GM08714 (cell line): ENCODE data around the gene AIRE.

ENCODE experiments used
- H3K4me3 ChIP-seq: fragments of 200-500 bp; sonication (Bioruptor generic); 2 replicates; pipeline ENCODE4 v1.5.1; 2014; ENCODE audit warnings: mild to moderate bottlenecking, low read length, inconsistent platforms
- ZNF274 ChIP-seq: IDR thresholded peaks from 2 replicates; pipeline ENCODE4 v1.6.1; 2012; ENCODE audit warnings: mild to moderate bottlenecking, low read depth, low read length

Gene AIRE

DNA sequence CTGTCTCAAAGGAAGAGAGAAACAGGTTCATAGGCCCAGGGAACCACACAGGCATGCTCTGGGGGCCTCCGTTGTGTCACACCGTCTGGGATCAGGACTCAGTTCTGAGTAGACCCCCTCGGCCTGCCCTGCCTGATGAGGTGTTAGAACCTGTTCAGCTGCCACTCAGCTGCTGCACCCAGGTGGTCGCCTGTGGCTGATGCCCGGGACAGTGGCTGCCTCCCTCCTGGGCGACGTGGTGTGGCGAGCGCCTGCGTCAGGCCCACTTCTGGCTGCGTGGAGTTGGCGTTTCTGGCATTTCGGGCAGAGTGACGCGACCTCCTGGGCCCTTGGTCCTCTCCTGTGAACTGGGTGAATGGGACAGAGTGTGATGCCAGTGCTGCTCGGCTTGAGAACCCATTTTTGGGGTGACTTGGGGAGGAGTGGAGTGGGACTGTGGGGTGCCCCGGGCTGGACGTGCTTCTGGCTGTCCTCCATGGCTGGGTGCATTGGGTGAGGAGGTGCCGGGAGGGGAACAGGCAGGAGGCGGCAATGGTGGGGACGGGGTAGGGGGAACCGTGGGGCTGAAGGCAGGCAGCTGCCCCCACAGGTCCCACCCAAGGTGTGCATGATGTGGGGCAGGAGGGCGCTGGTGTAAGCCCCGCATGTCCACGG is 42.7 kb downstream of the AIRE start:
- no peak overlapping the region for H3K4me3 ChIP-seq
- TF ChIP-seq ZNF274, result no peak

DNA sequence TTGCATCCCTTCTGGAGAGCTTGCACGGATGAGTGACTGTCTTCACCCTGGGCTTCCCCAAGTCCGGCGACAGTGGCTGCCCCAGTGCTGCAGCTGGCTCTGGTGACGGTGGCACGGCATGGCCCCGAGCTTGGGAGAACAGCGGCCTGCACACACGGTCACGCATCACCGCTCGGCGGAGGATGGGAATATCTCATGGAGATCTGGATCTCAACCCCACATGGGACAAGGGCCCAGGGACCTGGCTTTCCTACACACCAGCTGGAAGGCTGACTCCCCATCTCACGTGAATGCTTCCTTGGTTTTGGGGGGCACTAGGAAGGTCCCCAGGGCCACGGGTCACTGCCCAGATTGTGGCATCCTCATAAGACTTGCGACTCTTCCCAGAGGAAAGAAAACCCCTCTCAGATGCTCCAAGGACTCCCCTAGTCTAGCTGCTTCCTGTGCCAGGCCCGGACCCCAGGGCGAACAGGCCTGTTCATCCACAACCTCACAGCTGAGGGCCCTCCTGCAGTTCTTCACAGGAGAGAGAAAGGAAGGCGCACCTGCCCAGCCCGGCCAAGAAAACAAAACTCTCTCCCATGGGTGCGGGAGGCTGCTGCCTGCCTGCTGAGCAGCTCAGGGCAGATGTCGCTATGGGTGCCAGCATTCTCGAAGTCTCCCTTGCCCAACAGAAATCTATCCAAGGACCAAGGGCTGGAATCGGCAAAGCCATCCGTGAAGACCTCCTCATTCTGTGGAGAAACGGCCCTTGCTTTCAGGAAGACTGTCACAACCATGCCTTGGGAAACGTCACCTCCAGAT is 43.6 kb downstream of the AIRE start:
- no peak overlapping the region for H3K4me3 ChIP-seq
- TF ChIP-seq ZNF274, result no peak

DNA sequence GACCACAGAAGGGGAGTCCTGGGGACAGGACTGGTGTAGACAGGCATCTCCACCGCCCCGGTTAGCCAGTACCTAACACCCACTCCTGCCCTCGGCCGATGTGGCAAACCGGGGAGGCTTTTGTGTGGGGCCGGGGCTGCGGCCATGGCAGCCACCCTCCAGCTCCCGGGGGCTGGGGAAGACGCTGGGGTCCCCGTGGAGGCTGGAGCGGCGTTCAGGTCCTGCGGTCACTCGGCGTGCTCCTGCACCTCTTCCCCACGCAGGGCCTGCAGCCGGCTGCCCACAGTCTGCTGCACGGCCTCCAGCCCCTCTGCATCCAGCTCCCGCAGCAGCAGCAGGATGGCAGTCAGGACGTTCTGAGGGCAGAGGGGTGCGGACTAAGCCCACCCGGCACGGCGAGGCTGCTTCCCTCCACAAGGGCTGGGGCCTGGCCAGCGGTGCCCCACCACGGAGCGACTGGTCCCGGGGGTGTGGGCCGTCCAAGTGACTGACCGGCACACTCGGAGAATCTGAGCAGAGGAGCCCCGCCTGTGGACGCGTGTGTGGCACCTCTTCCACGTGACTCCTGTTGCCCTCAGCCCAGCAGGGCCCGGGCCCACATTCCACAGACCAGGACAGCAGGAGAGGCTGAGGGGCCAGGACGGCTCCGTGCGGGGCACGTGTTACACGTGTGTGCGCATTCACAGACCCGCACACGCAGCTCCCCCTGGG is 44.5 kb downstream of the AIRE start:
- H3K4me3 ChIP-seq, result no peak overlapping the region
- no peak for TF ChIP-seq ZNF274

DNA sequence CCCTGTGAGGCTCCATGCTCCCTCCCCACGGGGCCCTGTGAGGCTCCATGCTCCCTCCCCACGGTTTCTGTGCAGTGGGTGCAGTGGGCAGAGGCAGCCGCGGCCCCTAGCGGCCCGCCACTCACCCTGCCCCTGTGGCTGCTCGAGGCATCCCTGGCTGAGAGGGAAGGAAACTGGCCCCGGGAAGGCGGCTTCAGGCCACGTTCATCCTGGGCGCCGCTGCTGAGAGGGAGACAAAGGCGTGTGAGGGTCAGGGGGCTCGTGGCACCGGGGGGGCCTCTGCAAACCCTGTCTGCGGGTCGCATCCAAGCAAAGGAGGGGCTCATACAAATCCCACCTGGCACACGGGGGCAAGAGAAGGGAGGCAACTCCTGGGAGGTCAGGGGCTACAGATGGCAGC is 45.0 kb downstream of the AIRE start:
- no peak overlapping the region for H3K4me3 ChIP-seq
- TF ChIP-seq ZNF274, result no peak

DNA sequence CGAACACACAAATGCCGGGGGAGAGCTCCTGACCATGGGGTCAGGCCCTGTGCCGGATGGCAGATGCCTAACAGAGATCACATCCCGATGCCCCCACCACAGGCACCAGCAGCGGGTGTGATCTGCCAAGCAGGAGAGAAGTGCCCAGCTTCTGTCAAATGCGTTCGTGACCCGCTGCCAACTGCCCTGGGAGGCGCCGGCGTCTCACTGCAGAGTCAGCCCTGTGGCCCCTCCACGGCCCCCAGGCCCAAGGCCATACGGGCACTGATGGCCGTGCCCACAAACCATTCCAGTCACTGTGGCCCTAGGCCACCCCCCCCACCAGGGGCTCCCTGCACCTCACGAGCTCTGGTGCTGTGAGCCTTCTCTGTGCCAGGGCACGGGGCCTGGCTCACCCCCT is 45.5 kb downstream of the AIRE start:
- TF ChIP-seq ZNF274, result no peak
- H3K4me3 ChIP-seq, result no peak overlapping the region

DNA sequence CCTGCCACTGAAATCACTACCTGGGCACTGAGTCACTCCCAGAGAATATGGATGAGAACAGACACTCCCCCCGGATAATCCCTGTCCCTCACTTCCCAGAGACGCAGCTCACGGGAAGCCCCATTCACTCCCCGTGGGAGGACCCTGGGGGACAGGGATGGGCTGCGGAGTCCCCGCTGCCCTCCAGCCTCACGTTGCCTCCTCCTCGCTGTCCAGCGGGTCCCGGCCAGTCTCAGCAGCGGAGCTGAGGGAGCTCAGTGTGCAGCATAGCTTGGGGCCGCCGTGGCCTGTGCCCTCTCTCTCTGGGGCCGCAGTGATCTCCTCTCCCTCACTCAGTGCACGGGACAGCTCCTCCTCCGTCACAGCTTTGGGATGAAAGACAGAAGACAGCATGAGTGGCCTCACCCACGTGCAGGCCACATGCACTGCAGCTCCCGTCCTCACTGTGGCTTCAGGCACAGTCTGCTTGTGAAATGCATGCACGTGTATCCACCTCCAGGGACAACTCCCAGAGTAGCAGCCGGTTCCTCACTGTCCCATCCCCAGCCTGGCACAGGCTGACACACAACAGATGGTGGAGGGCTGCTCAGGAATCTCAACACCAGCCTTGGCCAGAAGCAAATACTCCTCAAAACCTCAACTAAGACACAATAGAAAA is 46.1 kb downstream of the AIRE start:
- TF ChIP-seq ZNF274, result no peak

DNA sequence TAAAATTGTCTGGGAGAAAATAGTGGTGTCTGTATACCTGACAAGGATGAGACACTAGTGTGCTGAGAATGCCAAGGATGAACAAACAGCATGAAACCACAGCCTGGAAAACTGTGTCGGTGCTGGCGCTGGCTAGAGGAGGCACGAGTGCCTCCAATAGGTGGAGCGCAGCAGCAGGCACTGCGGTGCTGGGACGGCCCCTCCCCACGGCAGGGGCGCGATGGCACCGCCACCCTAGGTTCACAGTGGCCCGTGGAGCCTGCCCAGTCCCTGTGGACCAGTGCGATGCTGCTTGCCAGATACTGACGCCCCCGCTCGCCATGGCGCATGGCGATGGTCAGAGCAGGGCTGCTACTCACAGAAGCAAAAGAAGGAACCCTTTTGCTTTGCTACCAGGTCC is 46.7 kb downstream of the AIRE start:
- TF ChIP-seq ZNF274, result no peak
- no peak overlapping the region for H3K4me3 ChIP-seq

More for the DNA sequence above, 46.1 kb downstream of the AIRE start:
- no peak overlapping the region for H3K4me3 ChIP-seq

DNA sequence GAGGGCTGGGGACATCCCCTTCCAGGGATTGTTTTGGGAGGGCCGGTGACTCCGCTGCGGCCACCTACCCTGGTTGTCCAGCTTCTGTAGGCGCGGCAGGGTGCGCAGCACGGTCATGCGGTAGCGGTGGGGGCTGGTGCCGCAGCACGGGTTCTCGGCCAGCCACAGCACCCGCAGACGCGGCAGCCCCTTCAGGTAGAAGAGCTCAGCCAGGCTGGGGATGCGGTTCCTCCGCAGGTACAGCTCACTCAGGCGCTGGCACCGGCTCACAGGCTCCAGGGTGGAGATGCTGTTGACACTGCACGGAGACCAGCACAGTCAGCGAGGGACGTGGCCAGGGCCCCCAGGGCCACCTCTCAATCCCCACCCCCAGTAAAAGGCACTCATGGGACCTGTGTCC is 47.3 kb downstream of the AIRE start:
- H3K4me3 ChIP-seq, result no peak overlapping the region
- TF ChIP-seq ZNF274, result no peak

DNA sequence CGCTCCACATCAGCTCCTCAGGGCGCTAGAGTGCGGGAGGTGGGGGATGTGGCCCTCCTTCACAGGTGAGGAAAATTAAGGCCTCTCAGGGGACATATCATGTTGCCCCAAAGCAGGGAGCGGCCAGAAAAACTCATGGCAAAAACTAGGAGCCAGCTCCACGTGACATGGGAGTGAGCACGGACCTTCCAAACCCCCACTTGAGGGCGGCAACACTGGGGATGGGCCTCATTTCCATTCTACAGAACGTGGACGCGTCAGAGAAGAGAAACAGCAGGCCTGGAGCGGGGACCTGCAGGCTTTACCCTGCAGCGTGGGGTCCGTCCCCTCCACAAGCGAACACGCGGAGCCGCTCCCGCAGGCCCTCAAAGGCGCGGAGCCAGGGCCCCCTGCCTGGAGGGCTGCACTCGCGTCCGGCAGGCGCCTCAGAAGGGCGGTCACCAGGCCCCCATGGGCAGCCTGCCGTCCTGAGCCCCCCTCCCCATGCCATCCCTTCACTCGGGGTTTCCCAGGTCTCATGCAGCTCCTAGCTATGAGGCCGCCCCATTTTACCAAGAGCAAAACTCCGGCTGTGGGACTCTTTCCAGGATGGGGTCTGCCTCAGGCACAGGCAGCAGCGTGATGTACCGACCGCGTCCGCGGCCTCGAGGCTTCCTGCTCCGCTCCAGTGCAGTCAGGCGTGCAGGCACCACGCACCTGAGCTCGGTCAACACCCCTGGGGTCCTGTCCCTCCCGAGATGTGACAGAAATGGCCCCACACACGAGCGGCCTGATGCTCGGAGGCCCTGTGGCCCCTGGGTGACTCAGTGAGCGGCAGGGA is 48.0 kb downstream of the AIRE start:
- no peak for TF ChIP-seq ZNF274
- no peak overlapping the region for H3K4me3 ChIP-seq

DNA sequence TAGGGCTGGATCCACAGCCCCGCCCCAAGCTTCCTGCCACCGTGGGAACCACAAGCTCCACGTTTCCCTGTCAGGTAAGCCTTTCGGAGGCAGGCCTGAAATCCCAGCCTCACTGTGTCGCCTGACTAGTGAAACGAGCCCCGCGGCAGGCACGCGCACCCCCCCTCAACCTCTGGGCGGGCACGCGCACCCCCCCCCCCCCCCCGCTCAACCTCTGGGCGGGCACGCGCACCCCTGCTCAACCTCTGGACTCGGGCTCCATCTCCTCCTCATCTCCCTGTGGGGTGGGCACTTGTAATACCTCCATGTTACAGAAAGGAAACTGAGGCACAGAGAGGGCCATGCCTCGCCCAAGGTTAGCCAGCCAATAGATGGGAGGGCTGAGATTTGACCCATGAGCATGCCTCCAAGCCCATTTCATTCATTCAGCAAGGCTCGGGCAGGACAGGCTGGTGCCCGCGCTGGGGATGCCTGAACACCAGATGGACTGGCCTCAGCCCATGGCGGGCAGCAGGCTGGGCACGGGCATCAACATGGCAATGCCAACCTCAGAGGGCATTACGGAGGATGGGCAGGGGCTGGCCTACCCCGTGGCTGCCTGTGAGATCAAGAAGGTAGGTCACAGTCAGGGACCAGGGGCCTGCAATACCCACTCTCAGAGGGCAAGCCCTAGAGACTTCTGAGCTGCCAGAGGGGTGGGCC is 48.8 kb downstream of the AIRE start:
- no peak overlapping the region for H3K4me3 ChIP-seq
- TF ChIP-seq ZNF274, result no peak

DNA sequence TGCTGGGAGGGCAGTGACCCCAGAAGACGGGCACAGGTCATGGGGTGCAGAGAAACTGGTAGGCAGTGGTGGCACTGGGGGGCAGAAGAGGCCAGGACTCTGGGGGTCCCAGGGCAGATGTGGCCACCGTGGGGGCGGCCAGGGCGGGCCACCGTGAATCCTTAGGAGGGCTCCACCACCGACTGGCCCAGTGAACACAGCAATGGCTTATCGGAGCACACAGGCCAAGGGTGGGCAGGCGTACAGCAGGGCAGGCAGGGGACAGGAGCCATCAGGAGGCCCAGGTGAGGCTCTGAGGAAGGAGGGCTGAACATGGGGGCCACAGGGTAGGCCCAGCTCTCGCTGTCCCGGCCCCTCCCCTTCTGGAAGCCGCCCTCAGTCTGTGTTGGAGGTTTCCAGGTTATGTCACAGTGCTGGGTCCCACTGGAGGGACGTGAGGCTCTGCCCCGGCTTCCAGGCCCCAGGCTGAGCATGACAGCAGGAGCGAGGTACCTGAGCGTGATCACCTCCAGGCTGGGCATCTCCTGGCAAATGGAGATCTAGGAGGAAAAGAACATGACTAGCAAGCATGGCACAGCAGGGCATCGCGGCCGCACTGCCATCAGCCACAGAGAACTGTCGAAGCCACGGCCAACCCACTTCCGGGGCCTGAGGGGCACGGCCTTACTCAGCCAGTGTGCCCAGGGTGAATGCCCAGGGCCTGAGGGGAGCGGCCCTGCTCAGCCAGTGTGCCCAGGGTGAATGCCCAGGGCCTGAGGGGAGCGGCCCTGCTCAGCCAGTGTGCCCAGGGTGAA is 49.8 kb downstream of the AIRE start:
- H3K4me3 ChIP-seq, result no peak overlapping the region
- no peak for TF ChIP-seq ZNF274

DNA sequence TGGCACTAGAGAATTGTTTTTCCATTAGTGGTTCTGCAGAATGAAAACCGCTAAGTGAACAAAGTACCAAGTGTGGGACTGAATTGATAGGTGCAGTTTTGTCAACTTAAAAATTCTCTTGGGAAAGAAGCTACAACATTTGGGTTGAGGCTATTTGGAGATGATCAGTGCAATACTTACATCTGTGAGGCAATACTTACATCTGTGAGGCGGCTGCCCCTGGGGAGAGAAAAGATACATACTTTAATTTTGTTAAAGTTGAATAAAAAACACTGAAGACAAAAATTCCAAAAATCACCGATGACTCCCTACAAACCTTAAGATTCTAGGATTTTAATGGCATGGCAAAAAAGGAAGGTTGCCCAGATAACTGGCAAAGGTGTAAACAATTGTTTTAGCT is 51.8 kb downstream of the AIRE start:
- no peak overlapping the region for H3K4me3 ChIP-seq
- no peak for TF ChIP-seq ZNF274
